K562 (cell line): ENCODE results near the gene TIMP1. TPM values are rescaled to one million over a fixed set of nuclear protein-coding genes. Genes with fewer than 3 reads are reported as not detected.
A peak's percentile ranks its signal among the peaks of the same experiment; 100 is the strongest.

ENCODE experiments used
- ATAC-seq: fragments of 200-7000 bp; cut with Tn5 transposase; 3 replicates; pipeline ENCODE4 v1.9.1; 2020; ENCODE audit warnings: moderate library complexity
- BruUV-seq: library from RNA; stranded (reverse); fragments of 400-500 nt; replicated peaks from 2 replicates; lab custom pipeline; 2021; lab: Mats Ljungman, UMichigan
- CTCF ChIA-PET: fragments of 300-600 bp; formaldehyde crosslinking; extraction: SDS; loops from one replicate; lab custom pipeline; 2021; ENCODE audit warnings: low intra/inter-chr PET ratio; lab: Yijun Ruan, JAX
- POLR2A ChIA-PET: fragments of 300-600, 350-650 bp; sonication (Branson Sonifier 250); formaldehyde crosslinking; extraction: SDS; loops from one replicate; lab custom pipeline; 2021; ENCODE audit warnings: antibody characterized with exemption, inconsistent platforms; lab: Yijun Ruan, JAX
- DNase-seq, 4 experiments: peaks; one replicate each; pipeline versions ENCODE4 v3.0.0 to v3.0.0-alpha.2; 2011 to 2018; ENCODE audit warnings: low spot score in 3 of 4, mixed read lengths in 3 of 4; ENCODE audit errors: extremely low read depth in 1 of 4
- FAIRE-seq: peaks from 2 replicates; lab custom pipeline; 2011; peaks lifted over from hg19 to GRCh38; lab: Jason Lieb, UNC
- H2AFZ ChIP-seq: 2 replicates; pipeline ENCODE4 v1.6.0; 2011; ENCODE audit warnings: low read depth, low read length, control low read depth, inconsistent platforms
- H3K27ac ChIP-seq: fragments of 200-600 bp; 3 replicates; pipeline ENCODE4 v1.8.0; 2011; ENCODE audit warnings: low read depth, mild to moderate bottlenecking, control low read depth, inconsistent platforms, low read length, moderate library complexity, mixed read lengths; ENCODE audit errors: extremely low read depth
- H3K27me3 ChIP-seq, 2 experiments: fragments of 300-600 bp in 1 of 2; 2 replicates in 1 of 2; 3 replicates in 1 of 2; pipeline versions ENCODE4 v1.6.0 to v1.8.0; 2011; ENCODE audit warnings: inconsistent platforms in 2 of 2, low read length in 2 of 2, mild to moderate bottlenecking in 1 of 2, mixed read lengths in 1 of 2, moderate library complexity in 1 of 2; ENCODE audit not compliant: control insufficient read depth in 2 of 2, insufficient read depth in 2 of 2
- H3K36me3 ChIP-seq: fragments of 300-600 bp; 3 replicates; pipeline ENCODE4 v1.8.0; 2011; ENCODE audit warnings: mild to moderate bottlenecking, low read length, inconsistent platforms; ENCODE audit not compliant: control insufficient read depth, insufficient read depth
- H3K4me1 ChIP-seq, 2 experiments: fragments of 200-600 bp in 1 of 2; replicated peaks in 1 of 2; 2 replicates in 1 of 2; 3 replicates in 1 of 2; pipeline versions ENCODE4 v1.5.1 to v1.8.0; 2011; ENCODE audit warnings: inconsistent platforms in 2 of 2, low read length in 2 of 2, mild to moderate bottlenecking in 1 of 2, mixed read lengths in 1 of 2, moderate library complexity in 1 of 2; ENCODE audit not compliant: control insufficient read depth in 2 of 2, insufficient read depth in 2 of 2
- H3K4me2 ChIP-seq: 2 replicates; pipeline ENCODE4 v1.6.1; 2011; ENCODE audit warnings: low read length, control low read depth, inconsistent platforms, mixed read lengths; ENCODE audit not compliant: insufficient read depth
- H3K4me3 ChIP-seq: fragments of 200-600 bp; sonication (generic), shearing (Covaris generic); 2 replicates; pipeline ENCODE4 v1.5.1; 2016; ENCODE audit warnings: control low read depth, inconsistent platforms
- H3K79me2 ChIP-seq: fragments of 200-600 bp; 3 replicates; pipeline ENCODE4 v1.8.0; 2011; ENCODE audit warnings: low read length, inconsistent platforms; ENCODE audit not compliant: control insufficient read depth, insufficient read depth
- H3K9ac ChIP-seq, 2 experiments: 2 replicates each; pipeline versions ENCODE4 v1.6.0 to v1.6.1; 2011; ENCODE audit warnings: low read depth in 2 of 2, low read length in 2 of 2, control low read depth in 1 of 2, inconsistent platforms in 1 of 2, mild to moderate bottlenecking in 1 of 2, mixed read lengths in 1 of 2; ENCODE audit not compliant: insufficient read depth in 1 of 2
- H3K9me1 ChIP-seq: one replicate; pipeline ENCODE4 v1.6.0; 2011; ENCODE audit warnings: inconsistent platforms, mild to moderate bottlenecking, low read length, moderate library complexity; ENCODE audit not compliant: control insufficient read depth, insufficient read depth
- H3K9me3 ChIP-seq: replicated peaks from 2 replicates; pipeline ENCODE4 v1.5.1; 2011; ENCODE audit warnings: low read depth, low read length, inconsistent platforms; ENCODE audit not compliant: control insufficient read depth, insufficient read depth
- H4K20me1 ChIP-seq: replicated peaks from 2 replicates; pipeline ENCODE4 v1.6.1; 2011; ENCODE audit warnings: low read length, inconsistent platforms, mixed read lengths; ENCODE audit not compliant: control insufficient read depth, insufficient read depth
- C11orf30 ChIP-seq: fragments of 450-650 bp; IDR thresholded peaks from 2 replicates; pipeline ENCODE4 v1.6.1; 2016; ENCODE audit warnings: low read depth, mild to moderate bottlenecking
- CAMTA2 ChIP-seq: fragments of 250-450 bp; sonication (Bioruptor Pico); conservative IDR thresholded peaks from 2 replicates; pipeline ENCODE4 v1.5.1; 2022
- CREM ChIP-seq: IDR thresholded peaks from 2 replicates; pipeline ENCODE4 v1.6.1; 2014; ENCODE audit warnings: antibody characterized with exemption, low read depth
- RBM34 ChIP-seq: fragments of 200-400 bp; formaldehyde crosslinking; IDR thresholded peaks from 2 replicates; pipeline ENCODE4 v1.6.1; 2018; ENCODE audit warnings: low read length, borderline replicate concordance; ENCODE audit not compliant: insufficient read depth
- ZBTB7A ChIP-seq: IDR thresholded peaks from 2 replicates; pipeline ENCODE4 v1.6.1; 2011; ENCODE audit warnings: low read depth, mild to moderate bottlenecking, low read length, moderate library complexity, borderline replicate concordance; ENCODE audit not compliant: control insufficient read depth
- ZKSCAN8 ChIP-seq: fragments of 200-800 bp; sonication (Bioruptor generic); IDR thresholded peaks from 2 replicates; pipeline ENCODE4 v1.6.1; 2016; ENCODE audit warnings: missing genetic modification characterization, missing compliant biosample characterization
- ZNF316 ChIP-seq: fragments of 450-650 bp; IDR thresholded peaks from 2 replicates; pipeline ENCODE4 v1.6.1; 2016
- WGBS: fragments of 100-300 bp; shearing (Covaris generic); methylation state at CpG from one replicate; pipeline ENCODE4 v1.1.6; 2016; ENCODE audit warnings: low coverage, mixed read lengths; ENCODE audit not compliant: insufficient coverage; ENCODE audit errors: missing lambda C conversion rate; 5-methylcytosine and 5-hydroxymethylcytosine counted together
- in situ Hi-C: fragments of 300-500 bp; cut with MboI; formaldehyde crosslinking; loops from 4 replicates; pipeline ENCODE4 v1.15.0; 2018; ENCODE audit warnings: inconsistent platforms, mixed read lengths
- intact Hi-C: fragments of 100-400 bp; cut with micrococcal nuclease; formaldehyde crosslinking; loops from 2 replicates; pipeline ENCODE4 v1.14.2; 2022
- polyA plus RNA-seq, 8 experiments: library from polyadenylated mRNA; depleted of rRNA in 4 of 8; stranded (reverse) in 5 of 8; unstranded in 3 of 8; fragments of >200 nt; fragmentation: Nextera tagmentation in 2 of 8; fragmentation: Illumina TruSeq in 1 of 8; extraction: Ambion mirVana in 2 of 8; extraction: Trizol in 1 of 8; gene quantifications; 2 replicates each; pipeline versions ENCODE4 v1.2.1 to v1.2.3, GENCODE V29; 2011 to 2014; ENCODE audit warnings: inconsistent platforms in 1 of 8, missing spikeins in 1 of 8
- total RNA-seq, 7 experiments: library from RNA; depleted of rRNA in 6 of 7; stranded (reverse); fragments of >200 nt in 6 of 7; fragmentation: Illumina TruSeq in 2 of 7; extraction: Trizol in 2 of 7; gene quantifications; 2 replicates each; pipeline versions ENCODE4 v1.2.1 to v1.2.3, GENCODE V29; 2011 to 2021; ENCODE audit warnings: low replicate concordance in 1 of 7
- TF ChIP-seq, protein P1 (sequence below): fragments of 200-800 bp; sonication (Bioruptor generic); IDR thresholded peaks from 2 replicates; pipeline ENCODE4 v1.6.1; 2017; ENCODE audit warnings: missing genetic modification characterization, missing compliant biosample characterization
- TF ChIP-seq, protein P2 (sequence below), 3 experiments: fragments of 200-800 bp in 1 of 3; sonication (Bioruptor generic) in 1 of 3; sonication (generic) in 1 of 3; formaldehyde crosslinking in 1 of 3; IDR thresholded peaks; 2 replicates each; pipeline versions ENCODE4 v1.6.1 to v1.8.0; 2016 to 2022; ENCODE audit warnings: mild to moderate bottlenecking in 2 of 3, missing compliant biosample characterization in 2 of 3, missing genetic modification characterization in 2 of 3, missing genetic modification reagents in 1 of 3

Gene TIMP1
- total and polyA plus RNA-seq, 9 of the 15 experiments (the other 6 are each of a cell fraction or from before 2014, with no cell fraction given) = 115 to 699 (median 273) TPM

DNA sequence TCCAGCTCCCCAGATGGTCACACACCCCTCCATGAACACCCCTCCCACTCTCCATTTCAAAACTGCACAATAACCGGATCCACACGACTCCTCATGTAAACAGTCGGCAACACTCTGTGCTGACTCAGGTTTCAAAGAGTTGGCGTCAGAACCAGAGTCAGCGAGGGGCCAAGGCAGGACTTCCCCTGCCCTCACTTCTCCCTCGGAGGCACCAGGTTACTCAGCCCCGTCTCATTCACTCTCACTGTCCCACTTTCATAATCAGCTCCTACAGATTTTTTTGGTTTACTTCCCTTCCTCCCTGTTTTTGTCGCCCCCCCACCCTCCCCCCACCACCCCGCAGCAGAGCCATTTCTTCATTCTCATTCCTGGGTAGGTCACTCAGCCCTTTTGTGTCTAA is 2.7 kb upstream of the TIMP1 start:
- in situ Hi-C loops (no loop called here), intact Hi-C loops (no loop called here)
- no TSS peak for BruUV-seq
- Histone ChIP-seq H3K4me3 (no peak overlapping the region), H3K4me2 (no peak overlapping the region; the same call in 1 of the 2 replicates), H3K9me3 (no peaks in the 10 kb centered on the region), H3K27me3 (no peaks in the 10 kb centered on the region), H3K9me1 (no peaks in the 10 kb centered on the region), H2AFZ (peak overlapping the region; percentile 86), H3K4me1 (peaks cover 23 to 36% of the 10 kb centered on the region in 2 experiments; a peak in 4 of 5 replicates), H3K36me3 (peaks cover 11% of the 10 kb centered on the region; the same call in 2 of the 3 replicates), H3K9ac (peak overlapping the region in 1 of 2 experiments; percentile 29; a peak in 1 of 4 replicates), H4K20me1 (no peaks in the 10 kb centered on the region), H3K79me2 (peaks cover 25% of the 10 kb centered on the region), H3K27ac (peak overlapping the region; percentile 26; the same call in 1 of the 3 replicates)
- 14% methylated on average over 5 of the region's 9 CpGs for WGBS
- POLR2A ChIA-PET = no interaction called here
- TF ChIP-seq ZKSCAN8 = peak; percentile 98
- peak; percentile 70 for TF ChIP-seq ZNF316
- TF ChIP-seq RBM34 = no peak
- TF ChIP-seq C11orf30 = peak; percentile 60
- 0 out of 2 replicates have a peak, but pooled peaks have one; percentile 4 for TF ChIP-seq CREM
- TF ChIP-seq, protein P1, sequence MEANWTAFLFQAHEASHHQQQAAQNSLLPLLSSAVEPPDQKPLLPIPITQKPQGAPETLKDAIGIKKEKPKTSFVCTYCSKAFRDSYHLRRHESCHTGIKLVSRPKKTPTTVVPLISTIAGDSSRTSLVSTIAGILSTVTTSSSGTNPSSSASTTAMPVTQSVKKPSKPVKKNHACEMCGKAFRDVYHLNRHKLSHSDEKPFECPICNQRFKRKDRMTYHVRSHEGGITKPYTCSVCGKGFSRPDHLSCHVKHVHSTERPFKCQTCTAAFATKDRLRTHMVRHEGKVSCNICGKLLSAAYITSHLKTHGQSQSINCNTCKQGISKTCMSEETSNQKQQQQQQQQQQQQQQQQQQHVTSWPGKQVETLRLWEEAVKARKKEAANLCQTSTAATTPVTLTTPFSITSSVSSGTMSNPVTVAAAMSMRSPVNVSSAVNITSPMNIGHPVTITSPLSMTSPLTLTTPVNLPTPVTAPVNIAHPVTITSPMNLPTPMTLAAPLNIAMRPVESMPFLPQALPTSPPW (CRISPR knock-in tag) = peak; percentile 36
- TF ChIP-seq, protein P2, sequence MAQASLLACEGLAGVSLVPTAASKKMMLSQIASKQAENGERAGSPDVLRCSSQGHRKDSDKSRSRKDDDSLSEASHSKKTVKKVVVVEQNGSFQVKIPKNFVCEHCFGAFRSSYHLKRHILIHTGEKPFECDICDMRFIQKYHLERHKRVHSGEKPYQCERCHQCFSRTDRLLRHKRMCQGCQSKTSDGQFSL (CRISPR knock-in tag; IDR thresholded peaks at IDR 0.05) = 0 out of 2 replicates have a peak, but pooled peaks have one; percentile 17
- TF ChIP-seq, protein P2 (tag; IDR thresholded peaks at IDR 0.05) = peak in 1 of 2 experiments; percentile 41; a peak in 1 of 4 replicates
- TF ChIP-seq ZBTB7A = peak; percentile 23; the same call in 1 of the 2 replicates
- TF ChIP-seq CAMTA2 (CRISPR knock-in tag) = no peak
- FAIRE-seq (peak; percentile 75), DNase-seq (peak in 2 of 4 experiments; percentile 6 to 30), ATAC-seq (no peak)
- CTCF ChIA-PET = no interaction called here
